NCI-H1930 (cell line): ENCODE data around the gene ZNF687.
"Not testable (repeated sequence)": the region's sequence is repeated elsewhere in the genome, so short reads cannot be mapped to it uniquely, and the experiment has no call there.

Experiments
- DNase-seq, 2 experiments: peaks; one replicate each; lab custom pipeline; 2025; lab: John Stamatoyannopoulos, UW

ZNF687 gene, protein sequence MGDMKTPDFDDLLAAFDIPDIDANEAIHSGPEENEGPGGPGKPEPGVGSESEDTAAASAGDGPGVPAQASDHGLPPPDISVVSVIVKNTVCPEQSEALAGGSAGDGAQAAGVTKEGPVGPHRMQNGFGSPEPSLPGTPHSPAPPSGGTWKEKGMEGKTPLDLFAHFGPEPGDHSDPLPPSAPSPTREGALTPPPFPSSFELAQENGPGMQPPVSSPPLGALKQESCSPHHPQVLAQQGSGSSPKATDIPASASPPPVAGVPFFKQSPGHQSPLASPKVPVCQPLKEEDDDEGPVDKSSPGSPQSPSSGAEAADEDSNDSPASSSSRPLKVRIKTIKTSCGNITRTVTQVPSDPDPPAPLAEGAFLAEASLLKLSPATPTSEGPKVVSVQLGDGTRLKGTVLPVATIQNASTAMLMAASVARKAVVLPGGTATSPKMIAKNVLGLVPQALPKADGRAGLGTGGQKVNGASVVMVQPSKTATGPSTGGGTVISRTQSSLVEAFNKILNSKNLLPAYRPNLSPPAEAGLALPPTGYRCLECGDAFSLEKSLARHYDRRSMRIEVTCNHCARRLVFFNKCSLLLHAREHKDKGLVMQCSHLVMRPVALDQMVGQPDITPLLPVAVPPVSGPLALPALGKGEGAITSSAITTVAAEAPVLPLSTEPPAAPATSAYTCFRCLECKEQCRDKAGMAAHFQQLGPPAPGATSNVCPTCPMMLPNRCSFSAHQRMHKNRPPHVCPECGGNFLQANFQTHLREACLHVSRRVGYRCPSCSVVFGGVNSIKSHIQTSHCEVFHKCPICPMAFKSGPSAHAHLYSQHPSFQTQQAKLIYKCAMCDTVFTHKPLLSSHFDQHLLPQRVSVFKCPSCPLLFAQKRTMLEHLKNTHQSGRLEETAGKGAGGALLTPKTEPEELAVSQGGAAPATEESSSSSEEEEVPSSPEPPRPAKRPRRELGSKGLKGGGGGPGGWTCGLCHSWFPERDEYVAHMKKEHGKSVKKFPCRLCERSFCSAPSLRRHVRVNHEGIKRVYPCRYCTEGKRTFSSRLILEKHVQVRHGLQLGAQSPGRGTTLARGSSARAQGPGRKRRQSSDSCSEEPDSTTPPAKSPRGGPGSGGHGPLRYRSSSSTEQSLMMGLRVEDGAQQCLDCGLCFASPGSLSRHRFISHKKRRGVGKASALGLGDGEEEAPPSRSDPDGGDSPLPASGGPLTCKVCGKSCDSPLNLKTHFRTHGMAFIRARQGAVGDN

GRCh38 chr1:151281969-151282882 is at the start of gene ZNF687:
Gene ZNF687 (plus strand): TSS chr1:151282299. CDS start chr1:151286292, 3,993 bp downstream.
- peak; percentile 99 for DNase-seq

- DNase-seq, result no peak
These were observed 46.9 kb upstream of the ZNF687 start for GRCh38 chr1:151235235-151235634.

GRCh38 chr1:151237678-151238466 is 44.2 kb upstream of the ZNF687 start:
- no peak for DNase-seq

DNA sequence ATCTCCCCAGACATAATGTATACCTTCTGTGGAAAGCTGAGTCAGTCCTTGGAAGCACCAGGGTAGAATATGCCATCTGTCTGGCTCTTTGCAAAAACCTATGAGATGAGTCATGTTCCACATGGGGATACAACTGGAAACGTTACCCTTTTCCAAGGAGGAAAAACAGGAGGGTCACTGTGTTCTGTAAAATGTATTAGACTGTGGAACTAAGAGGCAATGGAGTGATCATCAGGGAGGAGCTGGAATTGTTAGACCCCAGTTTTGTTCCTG is 43.7 kb upstream of the ZNF687 start:
- DNase-seq, result no peak

DNA sequence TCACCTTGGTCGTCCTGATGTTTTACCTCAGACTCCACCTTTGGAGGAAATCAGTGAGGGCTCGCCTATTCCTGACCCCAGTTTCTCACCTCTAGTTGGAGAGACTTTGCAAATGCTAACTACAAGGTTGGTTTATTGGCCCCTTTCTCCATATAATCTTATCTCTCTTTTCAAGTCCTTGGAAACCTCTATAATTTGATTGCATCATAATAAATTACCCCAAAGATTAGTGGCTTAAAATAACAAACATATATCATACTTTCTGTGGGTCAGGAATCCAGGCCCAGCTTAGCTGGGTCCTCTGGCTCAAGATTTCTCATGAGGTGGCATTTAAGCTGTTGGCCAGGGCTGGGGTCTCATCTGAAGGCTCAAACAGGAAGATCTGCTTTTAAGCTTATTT is 39.7 kb upstream of the ZNF687 start:
- no peak for DNase-seq

DNA sequence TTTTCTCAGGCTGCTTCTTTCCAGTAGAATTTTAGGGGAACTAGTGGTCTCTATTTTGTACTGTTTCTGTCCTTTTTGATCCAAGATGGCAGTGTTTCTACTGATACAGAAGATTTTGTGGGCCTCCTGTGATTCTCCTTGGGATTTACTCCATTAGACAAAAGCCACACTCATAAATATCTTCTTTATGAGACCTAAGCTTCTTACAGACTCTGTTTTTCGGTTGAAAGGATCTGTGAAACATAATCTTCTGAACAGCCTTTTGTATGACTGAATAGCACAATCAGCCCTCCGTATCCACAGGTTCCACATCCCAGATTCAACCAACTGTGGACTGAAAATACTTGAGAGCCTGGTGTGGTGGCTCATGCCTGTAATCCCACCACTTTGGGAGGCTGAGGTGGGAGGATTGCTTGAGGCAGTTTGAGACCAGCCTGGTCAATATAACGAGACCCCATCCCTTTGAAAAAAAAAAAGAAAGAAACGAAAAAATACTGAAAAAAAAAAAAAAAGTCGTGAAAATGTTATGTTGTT is 38.3 kb upstream of the ZNF687 start:
- no peak for DNase-seq

DNA sequence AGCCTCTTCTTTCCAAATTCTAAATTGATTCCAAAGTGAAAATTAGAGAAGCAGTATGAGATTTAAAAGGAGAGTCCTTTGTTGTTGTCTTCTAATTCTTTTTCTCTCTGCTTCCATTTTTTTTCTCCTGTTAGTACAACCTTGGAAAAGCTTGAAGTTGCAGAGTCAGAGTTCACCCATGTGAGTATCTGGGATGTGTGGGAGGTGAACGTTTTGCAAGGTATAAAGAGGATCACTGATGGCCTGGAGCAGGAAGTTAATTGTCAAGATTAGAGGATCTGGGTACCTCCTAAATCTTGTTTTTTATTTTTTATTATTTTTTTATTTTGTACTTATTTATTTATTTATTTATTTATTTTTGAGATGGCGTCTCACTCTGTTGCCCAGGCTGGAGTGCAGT is 35.3 kb upstream of the ZNF687 start:
- no peak for DNase-seq

GRCh38 chr1:151251656-151252470 is 30.2 kb upstream of the ZNF687 start:
- DNase-seq, result peak; percentile 43 to 52

DNA sequence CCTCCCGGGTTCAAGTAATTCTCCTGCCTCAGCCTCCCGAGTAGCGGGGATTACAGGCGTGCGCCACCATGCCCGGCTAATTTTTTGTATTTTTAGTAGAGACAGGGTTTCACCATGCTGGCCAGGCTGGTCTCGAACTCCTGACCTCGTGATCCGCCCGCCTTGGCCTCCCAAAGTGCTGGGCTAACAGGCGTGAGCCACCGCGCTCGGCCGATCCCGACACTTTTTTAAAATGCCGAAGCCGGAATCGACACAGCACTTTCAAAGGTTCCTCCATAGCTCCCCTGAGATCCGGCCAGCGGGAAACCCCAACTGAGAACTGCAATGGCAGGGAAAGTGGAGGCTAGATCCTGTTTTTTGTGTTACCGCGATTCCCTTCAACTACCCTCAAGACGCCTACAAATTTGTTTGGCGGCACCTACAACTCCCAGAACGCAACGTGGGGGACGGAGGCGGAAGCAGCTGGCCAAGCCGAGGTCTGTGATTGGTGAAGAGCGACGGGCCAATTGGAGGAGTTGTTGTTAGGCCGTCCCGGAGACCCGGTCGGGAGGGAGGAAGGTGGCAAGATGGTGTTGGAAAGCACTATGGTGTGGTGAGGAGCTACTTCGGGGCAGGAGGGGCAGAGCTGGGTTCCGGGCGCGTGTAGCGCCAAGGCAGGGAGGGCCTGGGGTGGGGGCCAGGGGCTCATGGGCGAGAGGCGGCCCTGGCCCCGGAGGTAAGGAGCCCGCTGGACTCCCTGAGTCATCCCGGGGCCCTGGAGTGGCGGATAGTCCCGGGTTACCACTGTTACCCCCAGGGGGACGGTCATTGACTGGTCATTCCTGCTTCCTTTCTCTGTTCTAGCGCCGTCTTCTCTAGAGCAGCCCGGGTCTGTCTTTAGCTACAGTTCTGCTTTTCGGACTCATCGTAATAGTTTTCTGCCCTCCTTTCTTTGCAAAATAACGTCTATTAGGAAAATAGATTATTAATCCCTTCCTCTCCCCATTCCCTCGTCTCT is 27.6 kb upstream of the ZNF687 start, which contains the start of gene PSMD4:
TSS of gene PSMD4 (plus strand) at position 518 of the 997 bp plus-strand sequence. CDS start at position 567, 49 bp downstream.
- DNase-seq, result peak; percentile 93

DNA sequence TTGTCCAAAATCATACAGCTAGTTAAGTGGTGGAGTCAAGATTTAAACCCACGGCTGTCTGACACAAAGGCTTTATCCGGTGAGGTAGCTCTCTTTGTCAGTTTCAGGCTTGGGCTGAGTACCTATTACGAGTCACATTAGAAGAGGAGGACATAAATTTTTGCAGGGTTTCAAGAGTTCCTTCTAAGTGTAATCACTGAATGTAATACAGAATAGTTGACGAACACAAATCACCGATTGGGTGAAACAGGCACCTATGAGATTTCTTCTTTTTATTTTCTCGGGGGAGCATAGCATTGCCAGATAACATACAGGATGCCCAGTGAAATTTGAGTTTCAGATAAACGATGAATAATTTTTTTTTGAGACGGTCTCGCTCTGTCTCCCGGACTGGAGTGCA is 26.7 kb upstream of the ZNF687 start:
- DNase-seq, result no peak

DNA sequence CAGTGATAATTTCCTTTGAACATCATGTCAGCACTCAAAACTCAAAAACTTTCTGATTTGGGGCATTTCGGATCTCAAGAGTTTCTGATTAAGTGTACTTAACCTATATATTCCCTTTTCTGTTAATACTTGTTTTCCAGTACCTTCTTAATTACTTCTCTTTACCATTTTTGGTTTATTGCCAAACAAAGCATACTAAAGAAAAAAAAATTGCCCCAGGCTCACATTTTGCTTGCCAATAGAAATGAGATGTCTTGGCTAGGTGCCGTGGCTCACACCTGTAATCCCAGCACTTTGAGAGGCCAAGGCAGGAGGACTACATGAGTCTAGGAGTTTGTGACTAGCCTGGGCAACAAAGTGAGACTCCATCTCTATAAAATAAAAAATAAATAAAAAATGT is 22.7 kb upstream of the ZNF687 start:
- no peak for DNase-seq

DNA sequence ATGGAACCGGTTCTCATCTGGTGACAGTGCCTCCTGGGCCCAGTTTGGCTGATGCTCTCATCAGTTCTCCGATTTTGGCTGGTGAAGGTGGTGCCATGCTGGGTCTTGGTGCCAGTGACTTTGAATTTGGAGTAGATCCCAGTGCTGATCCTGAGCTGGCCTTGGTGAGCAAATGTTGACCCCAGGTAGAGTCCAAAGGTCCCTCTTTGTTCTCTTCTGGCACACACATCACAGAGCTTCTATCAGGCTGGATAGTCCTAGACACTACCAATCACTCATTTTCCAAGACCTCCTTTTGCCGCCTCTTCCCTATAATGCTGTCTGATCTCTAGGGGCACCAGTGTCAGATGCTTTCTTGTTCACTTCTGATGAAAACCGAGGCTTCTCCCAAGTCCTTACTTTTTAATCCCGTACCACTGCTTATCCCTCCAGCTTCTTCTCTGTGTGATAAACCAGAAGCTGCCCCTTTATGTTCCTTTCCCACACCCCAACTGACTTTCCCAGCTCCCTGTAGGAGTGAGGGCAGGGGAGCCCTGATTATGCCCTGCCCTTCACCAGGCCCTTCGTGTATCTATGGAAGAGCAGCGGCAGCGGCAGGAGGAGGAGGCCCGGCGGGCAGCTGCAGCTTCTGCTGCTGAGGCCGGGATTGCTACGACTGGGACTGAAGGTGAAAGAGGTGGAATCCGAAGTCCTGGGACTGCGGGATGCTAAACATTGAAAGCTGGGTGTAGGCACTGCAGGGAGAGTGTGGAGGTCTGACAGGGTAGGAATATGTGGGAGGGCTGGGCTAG is 16.5 kb upstream of the ZNF687 start:
- DNase-seq, result no peak

DNA sequence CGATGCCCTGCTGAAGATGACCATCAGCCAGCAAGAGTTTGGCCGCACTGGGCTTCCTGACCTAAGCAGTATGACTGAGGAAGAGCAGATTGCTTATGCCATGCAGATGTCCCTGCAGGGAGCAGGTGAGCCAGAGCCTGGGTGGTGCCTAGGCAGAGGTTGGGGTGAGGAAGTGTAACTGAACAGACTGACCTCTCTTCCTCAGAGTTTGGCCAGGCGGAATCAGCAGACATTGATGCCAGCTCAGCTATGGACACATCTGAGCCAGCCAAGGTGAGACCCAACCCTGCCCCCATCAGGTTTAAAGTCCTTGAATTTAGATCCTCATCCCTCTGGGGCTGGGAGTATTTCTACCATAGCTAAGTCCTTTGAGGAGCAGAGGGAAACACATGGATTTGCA is 15.8 kb upstream of the ZNF687 start:
- no peak for DNase-seq

- no peak for DNase-seq
These were observed 15.3 kb upstream of the ZNF687 start for GRCh38 chr1:151266821-151267220.

GRCh38 chr1:151267760-151268159 is 14.3 kb upstream of the ZNF687 start:
- DNase-seq, result no peak

GRCh38 chr1:151273924-151274466 is 8.1 kb upstream of the ZNF687 start:
- no peak for DNase-seq

GRCh38 chr1:151275341-151275740 is 6.8 kb upstream of the ZNF687 start:
- DNase-seq, result not testable (repeated sequence)
